Skin epidermis (tissue), 12 donors: ENCODE measurements around the gene FKBP9.
"Not testable (repeated sequence)": the region's sequence is repeated elsewhere in the genome, so short reads cannot be mapped to it uniquely, and the experiment has no call there.

ENCODE experiments used
- H3K27ac ChIP-seq, 21 experiments: fragments of 200-600 bp; sonication (generic) in 11 of 21; one replicate each; pipeline ENCODE4 v1.5.0; 2020; ENCODE audit warnings: mild to moderate bottlenecking in 3 of 21, inconsistent platforms in 2 of 21, moderate library complexity in 2 of 21
- H3K4me3 ChIP-seq, 7 experiments: fragments of 200-600 bp; sonication (generic) in 2 of 7; one replicate each; pipeline ENCODE4 v1.5.0; 2020; ENCODE audit warnings: inconsistent platforms in 2 of 7, mild to moderate bottlenecking in 2 of 7, moderate library complexity in 1 of 7

The FKBP9 gene

GRCh38 chr7:32998361-32999171 is 41.3 kb downstream of the FKBP9 start:
- not testable (repeated sequence) for H3K4me3 ChIP-seq
- H3K27ac ChIP-seq: peak overlapping the region in 19 of 21 experiments; percentile 7 to 81 (median 58)

GRCh38 chr7:32999380-32999779 is 42.1 kb downstream of the FKBP9 start:
- not testable (repeated sequence) for H3K4me3 ChIP-seq
- H3K27ac ChIP-seq: peak overlapping the region in 13 of 21 experiments; percentile 6 to 81 (median 58)

- not testable (repeated sequence) for H3K4me3 ChIP-seq, H3K27ac ChIP-seq
Observed at GRCh38 chr7:33003111-33003510, 45.9 kb downstream of the FKBP9 start.

- H3K4me3 ChIP-seq, H3K27ac ChIP-seq: not testable (repeated sequence)
Observed at GRCh38 chr7:33004104-33004616, 46.9 kb downstream of the FKBP9 start.

- not testable (repeated sequence) for H3K27ac ChIP-seq, H3K4me3 ChIP-seq
Observed at GRCh38 chr7:33005193-33005592, 48.0 kb downstream of the FKBP9 start.

GRCh38 chr7:33005690-33006089 is 48.5 kb downstream of the FKBP9 start:
- H3K4me3 ChIP-seq: not testable (repeated sequence)

GRCh38 chr7:33009734-33010133 is 52.5 kb downstream of the FKBP9 start:
- H3K4me3 ChIP-seq: no peak overlapping the region

More at GRCh38 chr7:33005690-33006089, 48.5 kb downstream of the FKBP9 start:
- not testable (repeated sequence) for H3K27ac ChIP-seq

GRCh38 chr7:33012364-33012763 is 55.1 kb downstream of the FKBP9 start:
- Histone ChIP-seq H3K27ac (no peak overlapping the region), H3K4me3 (no peak overlapping the region)

More at GRCh38 chr7:33009734-33010133, 52.5 kb downstream of the FKBP9 start:
- no peak overlapping the region for H3K27ac ChIP-seq

- H3K4me3 ChIP-seq: no peak overlapping the region
- H3K27ac ChIP-seq: no peak overlapping the region
Observed at GRCh38 chr7:33024189-33024757, 67.0 kb downstream of the FKBP9 start.

GRCh38 chr7:33035776-33036175 is 78.5 kb downstream of the FKBP9 start:
- no peak overlapping the region for H3K27ac ChIP-seq
- H3K4me3 ChIP-seq: no peak overlapping the region

GRCh38 chr7:33038639-33039038 is 81.4 kb downstream of the FKBP9 start:
- H3K27ac ChIP-seq: peak overlapping the region in 5 of 21 experiments; percentile 32 to 71 (median 51)
- H3K4me3 ChIP-seq: no peak overlapping the region

- Histone ChIP-seq H3K4me3 (peak overlapping the region; percentile 22 to 40 (median 29)), H3K27ac (peak overlapping the region in 17 of 21 experiments; percentile 4 to 80 (median 41))
Observed at GRCh38 chr7:33039257-33039902, 82.1 kb downstream of the FKBP9 start.

GRCh38 chr7:33039903-33040292 is 82.7 kb downstream of the FKBP9 start:
- Histone ChIP-seq H3K27ac (peak overlapping the region in 17 of 21 experiments; percentile 4 to 80 (median 41)), H3K4me3 (peak overlapping the region; percentile 22 to 40 (median 29))

GRCh38 chr7:33040803-33041516 is 83.7 kb downstream of the FKBP9 start:
- H3K27ac ChIP-seq: peak overlapping the region in 16 of 21 experiments; percentile 14 to 80 (median 42)

GRCh38 chr7:33041631-33042428 is 84.6 kb downstream of the FKBP9 start:
- Histone ChIP-seq H3K4me3 (no peak overlapping the region), H3K27ac (peak overlapping the region in 5 of 21 experiments; percentile 5 to 55 (median 41))

More at GRCh38 chr7:33040803-33041516, 83.7 kb downstream of the FKBP9 start:
- peak overlapping the region in 3 of 7 experiments; percentile 9 to 40 (median 40) for H3K4me3 ChIP-seq

GRCh38 chr7:33043501-33044400 is 86.5 kb downstream of the FKBP9 start:
- Histone ChIP-seq H3K27ac (peak overlapping the region in 7 of 21 experiments; percentile 4 to 59 (median 35)), H3K4me3 (no peak overlapping the region)

- Histone ChIP-seq H3K27ac (peak overlapping the region in 5 of 21 experiments; percentile 4 to 59 (median 35)), H3K4me3 (no peak overlapping the region)
Observed at GRCh38 chr7:33044401-33044718, 87.1 kb downstream of the FKBP9 start.

- peak overlapping the region in 1 of 21 experiments; percentile 59 for H3K27ac ChIP-seq
- no peak overlapping the region for H3K4me3 ChIP-seq
Observed at GRCh38 chr7:33044986-33045385, 87.7 kb downstream of the FKBP9 start.
